HCT116 (cell line): ENCODE data around the gene ARL6IP4. TPM values are rescaled to one million over a fixed set of nuclear protein-coding genes. Genes with fewer than 3 reads are reported as not detected.

Source experiments
- ATAC-seq: fragments of 200-7000 bp; cut with Tn5 transposase; 2 replicates; pipeline ENCODE4 v1.9.1; 2020; ENCODE audit warnings: mild to moderate bottlenecking, moderate library complexity
- BruUV-seq: library from RNA; stranded (reverse); fragments of 400-500 nt; replicated peaks from 2 replicates; lab custom pipeline; 2021; lab: Mats Ljungman, UMichigan
- CTCF ChIA-PET: fragments of 300-600 bp; sonication (Branson Sonifier 250); formaldehyde crosslinking; loops from one replicate; lab custom pipeline; 2021; ENCODE audit warnings: antibody characterized with exemption; lab: Charles Lee
- POLR2A ChIA-PET: fragments of 300-600, 350-600 bp; sonication (Branson Sonifier 250); formaldehyde crosslinking; loops from one replicate; lab custom pipeline; 2021; ENCODE audit warnings: antibody characterized with exemption; lab: Charles Lee
- RAD21 ChIA-PET, 2 experiments: fragments of 300-600 bp; sonication (Branson Sonifier 250); formaldehyde crosslinking; loops; one replicate each; lab custom pipeline; 2023; ENCODE audit warnings: low total read pairs in 2 of 2; ENCODE audit not compliant: uncharacterized antibody in 2 of 2, unreplicated experiment in 2 of 2, low non-redundant PET in 1 of 2; lab: Charles Lee
- DNase-seq: peaks from one replicate; pipeline ENCODE4 v3.0.0-alpha.2; 2010; ENCODE audit warnings: low read depth, low spot score
- H2AFZ ChIP-seq: fragments of 200-600 bp; shearing (Covaris generic), sonication (generic); 2 replicates; pipeline ENCODE4 v1.6.1; 2017; ENCODE audit warnings: low read depth, mixed run types, mixed read lengths, antibody characterized with exemption, low read length; ENCODE audit not compliant: poor library complexity, severe bottlenecking
- H3K27ac ChIP-seq: 2 replicates; pipeline ENCODE4 v1.5.1; 2012; ENCODE audit warnings: low read depth, low read length
- H3K27me3 ChIP-seq: fragments of 200-600 bp; sonication (generic); 2 replicates; pipeline ENCODE4 v1.6.1; 2016; ENCODE audit warnings: mixed run types, low read length, mixed read lengths; ENCODE audit not compliant: insufficient read depth
- H3K36me3 ChIP-seq, 2 experiments: fragments of 200-500 bp in 1 of 2; fragments of 200-600 bp in 1 of 2; sonication (Bioruptor generic) in 1 of 2; sonication (generic) in 1 of 2; 2 replicates each; pipeline versions ENCODE4 v1.5.1 to v1.6.1; 2014 to 2016; ENCODE audit warnings: low read length in 2 of 2, inconsistent platforms in 1 of 2, mixed read lengths in 1 of 2, mixed run types in 1 of 2; ENCODE audit not compliant: insufficient read depth in 2 of 2, control insufficient read depth in 1 of 2
- H3K4me1 ChIP-seq, 2 experiments: fragments of 200-600 bp in 1 of 2; sonication (generic) in 1 of 2; 2 replicates each; pipeline versions ENCODE4 v1.5.1 to v1.6.1; 2012 to 2017; ENCODE audit warnings: low read length in 2 of 2, inconsistent platforms in 1 of 2, mild to moderate bottlenecking in 1 of 2, mixed read lengths in 1 of 2, mixed run types in 1 of 2, moderate library complexity in 1 of 2; ENCODE audit not compliant: insufficient read depth in 2 of 2, control insufficient read depth in 1 of 2
- H3K4me2 ChIP-seq: fragments of 200-600 bp; sonication (generic); 2 replicates; pipeline ENCODE4 v1.6.1; 2017; ENCODE audit warnings: mixed run types, low read length, mixed read lengths
- H3K4me3 ChIP-seq, 2 experiments: fragments of 200-600 bp in 1 of 2; sonication (generic) in 1 of 2; replicated peaks in 1 of 2; 2 replicates each; pipeline ENCODE4 v1.5.1; 2011 to 2016; ENCODE audit warnings: low read length in 2 of 2, control low read depth in 1 of 2, low read depth in 1 of 2, mild to moderate bottlenecking in 1 of 2, mixed read lengths in 1 of 2, mixed run types in 1 of 2
- H3K79me2 ChIP-seq: fragments of 200-600 bp; sonication (generic); 2 replicates; pipeline ENCODE4 v1.6.1; 2017; ENCODE audit warnings: mild to moderate bottlenecking, mixed run types, low read length, moderate library complexity, mixed read lengths; ENCODE audit not compliant: insufficient read depth
- H3K9ac ChIP-seq: fragments of 200-600 bp; sonication (generic); 2 replicates; pipeline ENCODE4 v1.6.1; 2016; ENCODE audit warnings: low read length, mixed read lengths
- H3K9me2 ChIP-seq: fragments of 200-600 bp; sonication (generic), shearing (Covaris generic); 2 replicates; pipeline ENCODE4 v1.6.1; 2017; ENCODE audit warnings: mixed run types, mild to moderate bottlenecking, moderate library complexity; ENCODE audit not compliant: insufficient read depth
- H3K9me3 ChIP-seq, 2 experiments: fragments of 200-500 bp in 1 of 2; fragments of 200-600 bp in 1 of 2; sonication (Bioruptor generic) in 1 of 2; sonication (generic) in 1 of 2; 2 replicates each; pipeline ENCODE4 v1.6.1; 2014 to 2017; ENCODE audit warnings: low read length in 2 of 2, mixed read lengths in 2 of 2, inconsistent platforms in 1 of 2, low read depth in 1 of 2, mild to moderate bottlenecking in 1 of 2, mixed run types in 1 of 2, moderate library complexity in 1 of 2; ENCODE audit not compliant: control insufficient read depth in 1 of 2, insufficient read depth in 1 of 2
- H4K20me1 ChIP-seq: fragments of 200-600 bp; sonication (generic), shearing (Covaris generic); 2 replicates; pipeline ENCODE4 v1.6.1; 2017; ENCODE audit warnings: mixed run types, mild to moderate bottlenecking, moderate library complexity; ENCODE audit not compliant: insufficient read depth
- CBX3 ChIP-seq: IDR thresholded peaks from 2 replicates; pipeline ENCODE4 v1.6.1; 2012; ENCODE audit warnings: low read depth
- FOSL1 ChIP-seq: IDR thresholded peaks from 2 replicates; pipeline ENCODE4 v1.6.1; 2012; ENCODE audit warnings: low read depth
- POLR2A ChIP-seq: IDR thresholded peaks from 2 replicates; pipeline ENCODE4 v1.7.0; 2011; ENCODE audit warnings: borderline replicate concordance; ENCODE audit not compliant: insufficient read depth, insufficient read length; ENCODE audit errors: extremely low read depth
- POLR2AphosphoS5 ChIP-seq: IDR thresholded peaks from 2 replicates; pipeline ENCODE4 v1.6.1; 2011; ENCODE audit warnings: mild to moderate bottlenecking, low read depth, low read length, moderate library complexity
- intact Hi-C: fragments of 100-400 bp; cut with micrococcal nuclease; formaldehyde crosslinking; loops from 2 replicates; pipeline ENCODE4 v1.10.0; 2022
- total RNA-seq: library from RNA; stranded (reverse); gene quantifications from one replicate; pipeline ENCODE4 v1.2.1, GENCODE V29; 2021; ENCODE audit not compliant: unreplicated experiment
- TF ChIP-seq, protein P1 (sequence below): IDR thresholded peaks from 2 replicates; pipeline ENCODE4 v1.6.1; 2012
- TF ChIP-seq, protein P2 (sequence below): IDR thresholded peaks from 2 replicates; pipeline ENCODE4 v1.6.1; 2011; ENCODE audit warnings: mild to moderate bottlenecking, low read length, moderate library complexity; ENCODE audit not compliant: insufficient replicate concordance; ENCODE audit errors: extremely low read depth

The ARL6IP4 gene
- total RNA-seq, 1 experiment from 2014 or later = 128 TPM

DNA sequence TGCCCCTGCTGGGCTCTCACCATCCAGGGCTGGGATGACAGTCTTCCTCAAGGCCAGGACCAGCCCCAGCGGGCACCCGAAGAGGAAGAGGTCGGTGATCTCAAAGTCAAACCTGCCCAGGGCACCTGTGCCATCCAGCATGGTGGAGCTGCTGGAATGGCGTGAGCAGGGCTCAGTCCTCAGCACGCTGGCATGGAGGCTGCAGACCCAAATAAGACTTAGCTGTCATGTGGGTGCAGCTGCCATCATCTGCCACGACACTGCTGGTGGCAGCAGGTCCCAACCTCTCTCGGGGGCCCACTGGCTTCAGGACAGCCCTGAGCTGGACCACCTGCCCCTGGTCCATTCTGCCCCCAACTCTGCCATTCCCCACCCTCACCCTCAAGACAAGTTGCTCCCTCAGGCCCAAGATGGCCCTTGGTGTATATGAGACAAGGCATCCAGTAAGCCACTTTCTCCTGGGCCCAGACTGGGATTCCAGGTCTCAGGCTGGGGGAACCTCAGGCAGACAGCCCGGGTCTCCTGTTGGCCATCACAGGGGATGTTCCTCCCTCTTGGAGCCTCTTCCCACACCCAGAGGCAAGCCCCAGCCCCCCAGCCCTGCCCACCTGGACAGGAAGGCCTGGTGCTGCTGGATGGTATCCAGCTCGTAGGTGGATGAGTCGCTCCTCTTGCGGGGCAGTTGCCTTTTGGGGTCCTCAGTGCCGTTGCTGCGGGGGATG, 14.5 kb downstream of the ARL6IP4 start:
- ChIA-PET CTCF (no interaction called here), POLR2A (interaction anchor here (0.9 kb wide), 1 partner anchor 238 kb away, joined by 4 read pairs; the partner anchor contains the start of gene MPHOSPH9), RAD21 (no interaction called here)
- Histone ChIP-seq H3K4me2 (no peak overlapping the region), H3K79me2 (no peaks in the 10 kb centered on the region), H3K9ac (no peak overlapping the region), H3K27me3 (no peaks in the 10 kb centered on the region), H4K20me1 (no peaks in the 10 kb centered on the region), H3K4me3 (no peak overlapping the region), H3K27ac (no peak overlapping the region), H3K9me2 (no peaks in the 10 kb centered on the region), H3K4me1 (no peaks in the 10 kb centered on the region), H3K36me3 (no peaks in the 10 kb centered on the region), H3K9me3 (no peaks in the 10 kb centered on the region), H2AFZ (no peak overlapping the region)
- BruUV-seq = no TSS peak
- TF ChIP-seq, protein P1, sequence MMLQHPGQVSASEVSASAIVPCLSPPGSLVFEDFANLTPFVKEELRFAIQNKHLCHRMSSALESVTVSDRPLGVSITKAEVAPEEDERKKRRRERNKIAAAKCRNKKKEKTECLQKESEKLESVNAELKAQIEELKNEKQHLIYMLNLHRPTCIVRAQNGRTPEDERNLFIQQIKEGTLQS = no peak
- no peak for TF ChIP-seq POLR2AphosphoS5
- TF ChIP-seq, protein P2, sequence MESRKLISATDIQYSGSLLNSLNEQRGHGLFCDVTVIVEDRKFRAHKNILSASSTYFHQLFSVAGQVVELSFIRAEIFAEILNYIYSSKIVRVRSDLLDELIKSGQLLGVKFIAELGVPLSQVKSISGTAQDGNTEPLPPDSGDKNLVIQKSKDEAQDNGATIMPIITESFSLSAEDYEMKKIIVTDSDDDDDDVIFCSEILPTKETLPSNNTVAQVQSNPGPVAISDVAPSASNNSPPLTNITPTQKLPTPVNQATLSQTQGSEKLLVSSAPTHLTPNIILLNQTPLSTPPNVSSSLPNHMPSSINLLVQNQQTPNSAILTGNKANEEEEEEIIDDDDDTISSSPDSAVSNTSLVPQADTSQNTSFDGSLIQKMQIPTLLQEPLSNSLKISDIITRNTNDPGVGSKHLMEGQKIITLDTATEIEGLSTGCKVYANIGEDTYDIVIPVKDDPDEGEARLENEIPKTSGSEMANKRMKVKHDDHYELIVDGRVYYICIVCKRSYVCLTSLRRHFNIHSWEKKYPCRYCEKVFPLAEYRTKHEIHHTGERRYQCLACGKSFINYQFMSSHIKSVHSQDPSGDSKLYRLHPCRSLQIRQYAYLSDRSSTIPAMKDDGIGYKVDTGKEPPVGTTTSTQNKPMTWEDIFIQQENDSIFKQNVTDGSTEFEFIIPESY = no peak
- no peak for TF ChIP-seq POLR2A
- TF ChIP-seq FOSL1 = no peak
- no peak for TF ChIP-seq CBX3
- DNase-seq (no peak), ATAC-seq (no peak)
- intact Hi-C loops = no loop called here
